ENCODE data around the gene TRIM26.

- TF ChIP-seq, protein P1, sequence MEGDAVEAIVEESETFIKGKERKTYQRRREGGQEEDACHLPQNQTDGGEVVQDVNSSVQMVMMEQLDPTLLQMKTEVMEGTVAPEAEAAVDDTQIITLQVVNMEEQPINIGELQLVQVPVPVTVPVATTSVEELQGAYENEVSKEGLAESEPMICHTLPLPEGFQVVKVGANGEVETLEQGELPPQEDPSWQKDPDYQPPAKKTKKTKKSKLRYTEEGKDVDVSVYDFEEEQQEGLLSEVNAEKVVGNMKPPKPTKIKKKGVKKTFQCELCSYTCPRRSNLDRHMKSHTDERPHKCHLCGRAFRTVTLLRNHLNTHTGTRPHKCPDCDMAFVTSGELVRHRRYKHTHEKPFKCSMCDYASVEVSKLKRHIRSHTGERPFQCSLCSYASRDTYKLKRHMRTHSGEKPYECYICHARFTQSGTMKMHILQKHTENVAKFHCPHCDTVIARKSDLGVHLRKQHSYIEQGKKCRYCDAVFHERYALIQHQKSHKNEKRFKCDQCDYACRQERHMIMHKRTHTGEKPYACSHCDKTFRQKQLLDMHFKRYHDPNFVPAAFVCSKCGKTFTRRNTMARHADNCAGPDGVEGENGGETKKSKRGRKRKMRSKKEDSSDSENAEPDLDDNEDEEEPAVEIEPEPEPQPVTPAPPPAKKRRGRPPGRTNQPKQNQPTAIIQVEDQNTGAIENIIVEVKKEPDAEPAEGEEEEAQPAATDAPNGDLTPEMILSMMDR (IDR thresholded peaks at IDR 0.05), result no peak
- no peak for TF ChIP-seq POLR2A (IDR thresholded peaks at IDR 0.05)
- no peak for TF ChIP-seq EP300 (IDR thresholded peaks at IDR 0.05)
Measured at GRCh38 chr6:30156774-30157173, 56.4 kb downstream of the TRIM26 start.
